HG03066 (cell line): Measurements from ENCODE around the gene CMSS1.
A peak's percentile ranks its signal among the peaks of the same experiment; 100 is the strongest.

Source experiments
- ATAC-seq: cut with Tn5 transposase; IDR thresholded peaks from one replicate; pipeline ENCODE4 v1.9.1; 2021; ENCODE audit warnings: low read depth; ENCODE audit not compliant: unreplicated experiment

Gene CMSS1

DNA sequence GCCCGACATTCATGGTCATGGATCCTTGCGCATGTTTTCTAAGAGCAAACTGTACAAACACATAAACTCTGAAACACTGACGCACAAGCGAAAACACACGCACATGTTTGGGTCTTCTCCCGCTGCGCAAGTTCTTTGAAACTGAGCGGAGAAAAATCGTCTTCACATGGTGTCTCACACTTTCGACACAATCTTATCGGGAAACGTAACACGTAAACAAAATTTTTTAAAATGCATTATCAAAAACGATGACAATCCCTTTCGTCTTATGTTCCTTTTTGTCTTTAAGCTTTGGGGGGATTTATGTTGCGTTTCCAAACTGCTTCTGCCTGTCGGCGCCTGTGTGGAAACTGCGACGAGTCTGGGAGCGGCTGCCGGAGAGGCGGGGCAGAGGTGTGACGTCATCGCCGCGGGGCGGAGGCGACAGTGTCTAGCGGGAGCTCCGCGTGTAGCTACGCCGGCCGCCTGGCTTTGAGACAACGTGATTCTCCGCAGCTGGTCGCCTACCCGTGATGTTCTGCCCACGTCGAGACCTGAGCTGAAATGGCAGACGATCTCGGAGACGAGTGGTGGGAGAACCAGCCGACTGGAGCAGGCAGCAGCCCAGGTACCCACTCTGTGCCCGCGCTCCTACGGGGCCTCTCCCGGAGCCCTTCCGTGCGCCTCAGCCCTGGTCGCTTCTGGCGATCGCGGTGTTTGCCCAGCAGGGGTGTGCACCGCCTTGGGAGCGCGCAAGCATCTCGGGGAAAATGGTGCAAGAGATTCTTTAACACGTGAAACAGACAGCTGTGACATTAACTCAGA, at the start of gene CMSS1:
CMSS1 (plus strand) TSS at position 426 of the 804 bp plus-strand sequence.
- ATAC-seq, result peak; percentile 98

- no peak for ATAC-seq
Observed at GRCh38 chr3:99768126-99768525, 49.5 kb upstream of the CMSS1 start.

DNA sequence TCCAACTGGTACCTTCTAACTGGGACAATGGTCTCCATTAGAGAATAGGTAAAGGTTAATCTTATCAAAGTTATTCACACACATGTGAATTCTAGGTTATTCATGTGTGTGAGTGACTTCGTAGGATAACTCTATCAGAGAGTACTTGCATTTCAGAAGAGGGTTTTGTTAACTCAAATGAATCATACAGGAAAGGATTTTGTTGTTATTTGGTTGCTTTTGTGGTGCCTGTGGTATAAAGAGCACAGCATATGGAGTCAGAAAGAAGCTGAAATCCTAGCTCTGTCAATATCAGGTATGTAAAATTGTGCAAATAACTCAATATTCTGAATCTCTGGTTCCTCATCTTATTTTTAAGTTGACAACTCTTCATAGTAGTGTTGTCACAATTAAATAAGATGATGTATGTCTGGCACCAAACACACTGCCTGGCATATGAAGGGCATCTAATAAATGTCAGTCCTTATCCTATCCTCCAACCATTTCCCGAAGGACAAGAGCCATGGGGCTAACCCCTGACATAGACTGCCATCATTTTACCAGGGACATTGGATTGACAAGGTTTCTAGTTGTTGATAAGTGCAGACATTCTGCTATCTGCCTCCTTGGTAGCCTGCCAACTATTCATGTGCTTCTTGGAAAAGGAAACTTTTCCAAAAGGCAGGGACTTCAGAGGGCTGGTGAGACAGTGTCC, 48.7 kb upstream of the CMSS1 start:
- no peak for ATAC-seq

GRCh38 chr3:99772171-99772570, 45.5 kb upstream of the CMSS1 start:
- no peak for ATAC-seq

GRCh38 chr3:99772671-99773070, 45.0 kb upstream of the CMSS1 start:
- ATAC-seq, result no peak

DNA sequence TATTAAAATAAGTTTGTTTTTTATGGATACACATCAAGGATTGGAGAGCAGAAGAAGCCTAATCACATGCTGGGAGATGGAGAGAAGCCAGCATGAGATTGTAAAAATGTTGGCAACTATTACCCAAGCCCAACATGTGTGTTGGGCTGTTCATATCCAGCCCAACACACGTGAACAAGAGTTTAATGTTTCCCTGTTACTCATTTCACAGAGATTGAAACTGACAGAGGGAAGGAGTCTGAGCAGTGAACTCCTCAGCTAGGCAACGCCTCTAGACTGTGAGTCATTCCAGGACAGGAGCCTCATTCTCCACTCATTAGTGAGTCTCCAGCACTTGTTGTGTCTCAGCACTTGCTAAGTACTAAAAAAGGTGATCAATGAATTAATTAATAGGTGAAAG, 43.2 kb upstream of the CMSS1 start:
- peak; percentile 81 for ATAC-seq

- no peak for ATAC-seq
Observed at GRCh38 chr3:99776516-99777209, 41.0 kb upstream of the CMSS1 start.

- no peak for ATAC-seq
Observed at GRCh38 chr3:99777210-99777549, 40.5 kb upstream of the CMSS1 start.

- ATAC-seq, result no peak
Observed at GRCh38 chr3:99777708-99778107, 40.0 kb upstream of the CMSS1 start.

DNA sequence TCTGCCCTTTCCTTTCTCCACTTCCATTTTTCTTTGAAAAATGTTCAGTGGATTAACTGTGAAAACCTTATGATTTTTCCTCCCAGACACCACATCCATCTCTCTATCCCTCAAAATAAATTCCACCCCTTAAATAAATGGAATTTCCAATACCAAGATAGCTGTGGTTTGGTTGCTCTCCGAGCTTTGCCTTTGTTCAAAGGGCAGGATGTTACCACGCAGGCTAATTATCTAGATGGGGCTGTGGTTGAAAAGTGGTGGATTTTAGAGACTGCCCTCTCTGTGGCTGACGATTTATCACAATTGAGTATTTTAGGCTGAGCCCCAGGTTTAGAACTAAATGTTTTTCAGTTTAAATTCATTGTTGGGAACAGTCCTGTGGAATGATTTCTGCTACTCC, 36.9 kb upstream of the CMSS1 start:
- ATAC-seq, result no peak

- no peak for ATAC-seq
Observed at GRCh38 chr3:99781761-99782160, 35.9 kb upstream of the CMSS1 start.

DNA sequence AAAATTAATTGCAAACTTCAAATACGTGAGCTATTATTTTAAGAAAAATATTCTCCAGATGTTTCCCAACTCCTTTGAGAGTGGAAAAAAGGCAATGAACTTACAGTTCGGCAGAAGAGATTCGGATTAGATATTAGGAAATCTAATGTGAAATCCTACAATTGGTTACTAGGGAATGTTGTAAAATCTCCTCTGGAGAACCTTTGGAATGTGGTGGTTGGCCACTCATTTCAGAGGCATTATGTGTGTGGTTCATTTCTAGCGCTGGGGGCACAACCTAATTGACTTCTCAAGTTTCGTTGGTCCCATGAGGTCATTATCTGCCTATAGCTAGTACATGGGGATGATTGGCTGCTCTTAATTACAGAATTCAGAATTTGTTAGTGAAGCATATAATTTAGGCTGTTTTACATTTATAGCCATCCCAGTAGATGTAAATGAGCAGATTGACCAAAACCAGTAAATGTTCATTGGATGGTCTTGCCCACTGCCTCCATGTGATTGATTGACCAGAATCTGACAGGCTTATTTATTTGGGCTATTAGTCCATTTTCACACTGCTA, 34.6 kb upstream of the CMSS1 start:
- ATAC-seq, result no peak

DNA sequence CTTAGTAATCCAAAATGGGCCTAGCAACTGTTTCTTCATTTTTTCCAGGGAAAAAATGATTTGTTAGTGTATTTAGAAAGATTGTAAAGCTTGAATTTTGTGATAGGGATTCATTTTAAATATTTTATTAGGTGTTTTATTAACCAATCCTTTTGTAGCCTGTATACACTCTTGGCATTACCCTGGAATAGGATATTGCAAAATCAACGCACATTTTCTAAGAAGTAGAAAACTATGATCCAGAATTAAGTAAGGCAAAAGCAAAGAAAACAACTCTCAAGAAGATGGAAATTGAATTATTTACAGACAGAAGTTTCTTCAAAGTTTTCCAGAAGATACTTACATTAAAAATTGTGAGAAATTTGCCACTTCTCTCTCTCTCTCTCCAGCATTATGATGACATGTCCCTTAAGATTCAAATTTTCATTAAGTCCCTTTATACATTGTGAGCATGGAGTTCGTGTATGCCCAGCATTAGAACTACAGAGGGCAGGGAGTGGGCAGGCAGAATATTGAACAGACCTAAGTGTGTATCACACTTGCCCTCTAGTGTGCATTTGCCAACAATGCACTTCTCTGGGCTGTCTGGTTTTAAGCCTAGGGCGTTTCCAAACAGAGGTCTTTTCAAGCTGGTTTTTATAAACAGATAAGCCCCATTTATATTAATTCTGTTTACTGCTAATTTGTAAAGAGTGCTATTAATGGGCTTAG, 28.5 kb upstream of the CMSS1 start:
- peak; percentile 76 for ATAC-seq

DNA sequence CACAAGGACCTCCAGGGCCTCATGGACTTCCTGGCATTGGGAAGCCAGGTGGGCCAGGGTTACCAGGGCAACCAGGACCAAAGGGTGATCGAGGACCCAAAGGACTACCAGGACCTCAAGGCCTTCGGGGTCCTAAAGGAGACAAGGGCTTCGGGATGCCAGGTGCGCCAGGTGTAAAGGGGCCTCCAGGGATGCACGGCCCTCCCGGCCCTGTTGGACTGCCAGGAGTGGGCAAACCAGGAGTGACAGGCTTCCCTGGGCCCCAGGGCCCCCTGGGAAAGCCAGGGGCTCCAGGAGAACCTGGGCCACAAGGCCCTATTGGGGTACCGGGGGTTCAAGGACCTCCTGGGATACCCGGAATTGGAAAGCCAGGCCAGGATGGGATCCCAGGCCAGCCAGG, 23.2 kb upstream of the CMSS1 start:
- no peak for ATAC-seq

- no peak for ATAC-seq
Observed at GRCh38 chr3:99795573-99795972, 22.1 kb upstream of the CMSS1 start.

- no peak for ATAC-seq
Observed at GRCh38 chr3:99799422-99799821, 18.2 kb upstream of the CMSS1 start.

- ATAC-seq, result no peak
Observed at GRCh38 chr3:99803297-99803696, 14.4 kb upstream of the CMSS1 start.

DNA sequence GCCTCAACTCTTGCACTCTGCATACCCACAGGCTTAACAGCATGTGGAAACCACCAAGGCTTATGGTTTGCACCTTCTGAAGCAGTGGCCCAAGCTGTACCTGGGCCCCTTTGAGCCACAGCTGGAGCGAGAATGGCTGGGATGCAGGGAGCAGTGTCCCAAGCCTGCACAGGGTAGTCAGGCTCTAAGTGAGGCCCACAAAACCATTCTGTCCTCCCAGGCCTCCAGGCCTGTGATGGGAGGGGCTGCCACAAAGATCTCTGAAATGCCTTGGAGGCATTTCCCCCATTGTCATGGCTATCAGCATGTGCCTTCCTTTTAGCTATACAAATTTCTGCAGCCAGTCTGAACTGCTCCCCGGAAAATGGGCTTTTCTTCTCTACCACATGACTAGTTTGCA, 12.5 kb upstream of the CMSS1 start:
- no peak for ATAC-seq

DNA sequence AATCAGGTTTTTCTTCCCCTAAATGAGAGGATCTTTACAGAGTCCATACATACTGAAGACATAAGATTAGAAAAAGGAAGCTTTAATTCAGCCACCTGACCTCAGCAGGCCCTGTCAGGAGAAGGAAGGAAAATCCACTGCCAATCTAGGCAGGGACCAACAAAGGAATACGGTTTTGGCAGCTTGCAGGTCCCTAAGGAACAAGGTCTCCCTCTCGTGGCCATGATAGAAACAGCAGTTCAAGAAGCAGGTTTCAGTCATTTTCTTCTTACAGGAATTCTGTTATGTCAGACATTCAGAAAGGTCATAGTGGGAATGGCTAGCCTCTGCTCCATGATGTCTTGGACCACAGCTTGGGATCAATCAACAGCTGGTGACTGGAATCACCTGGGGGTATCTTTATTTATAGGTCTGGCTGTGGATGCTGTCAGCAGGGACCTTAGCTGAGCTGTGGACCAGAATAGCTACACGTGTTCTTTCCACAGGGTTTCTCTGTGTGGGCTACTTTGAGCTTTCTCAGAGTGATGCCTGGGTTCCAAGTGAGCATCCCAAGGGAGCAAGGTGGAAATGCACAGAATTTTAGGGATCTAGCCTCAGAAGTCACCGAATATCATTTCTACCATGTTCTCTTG, 9.4 kb upstream of the CMSS1 start:
- no peak for ATAC-seq

DNA sequence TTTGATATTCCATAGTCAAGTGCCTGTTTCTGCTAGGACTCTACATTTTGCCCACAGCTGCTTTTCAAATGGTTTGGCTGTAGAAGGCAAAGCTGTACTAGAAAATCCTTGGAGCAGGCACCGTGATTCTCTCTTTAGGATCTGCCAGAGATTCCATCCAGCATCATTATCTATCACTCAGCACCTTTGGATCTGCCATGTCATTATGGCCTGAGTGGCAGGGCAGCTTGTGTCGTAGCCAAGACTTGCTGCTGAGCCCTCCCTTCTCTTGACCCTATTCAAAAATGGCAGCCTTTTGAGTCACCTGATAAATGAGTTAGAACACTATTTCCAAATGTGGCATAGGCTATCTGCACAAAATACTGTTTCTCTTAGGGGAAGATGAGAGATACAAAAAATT, 8.1 kb upstream of the CMSS1 start:
- no peak for ATAC-seq
